NCI-H1417 (cell line): Measurements from ENCODE around the gene PCDHB7.
A peak's percentile ranks its signal among the peaks of the same experiment; 100 is the strongest.
"Not testable (repeated sequence)": the region's sequence is repeated elsewhere in the genome, so short reads cannot be mapped to it uniquely, and the experiment has no call there.

ENCODE experiments used
- DNase-seq, 3 experiments: peaks; one replicate each; lab custom pipeline; 2025; lab: John Stamatoyannopoulos, UW

Gene PCDHB7

DNA sequence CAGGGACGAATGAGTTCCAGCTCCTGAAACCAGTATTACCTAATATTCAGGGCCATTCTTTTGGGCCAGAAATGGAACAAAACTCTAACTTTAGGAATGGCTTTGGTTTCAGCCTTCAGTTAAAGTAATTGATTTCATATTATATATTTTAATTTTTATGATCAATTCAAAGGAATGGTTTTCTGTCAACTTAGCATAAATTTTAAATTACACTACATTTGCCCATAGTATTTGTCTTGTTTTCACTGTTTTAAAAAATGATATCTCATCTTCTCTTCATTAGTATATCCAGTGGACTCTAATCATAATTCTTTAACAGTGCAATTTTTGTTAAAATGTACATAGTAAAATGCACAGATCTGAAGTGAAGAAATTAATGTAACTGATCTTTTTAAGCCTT, 7.9 kb downstream of the PCDHB7 start:
- no peak for DNase-seq

DNA sequence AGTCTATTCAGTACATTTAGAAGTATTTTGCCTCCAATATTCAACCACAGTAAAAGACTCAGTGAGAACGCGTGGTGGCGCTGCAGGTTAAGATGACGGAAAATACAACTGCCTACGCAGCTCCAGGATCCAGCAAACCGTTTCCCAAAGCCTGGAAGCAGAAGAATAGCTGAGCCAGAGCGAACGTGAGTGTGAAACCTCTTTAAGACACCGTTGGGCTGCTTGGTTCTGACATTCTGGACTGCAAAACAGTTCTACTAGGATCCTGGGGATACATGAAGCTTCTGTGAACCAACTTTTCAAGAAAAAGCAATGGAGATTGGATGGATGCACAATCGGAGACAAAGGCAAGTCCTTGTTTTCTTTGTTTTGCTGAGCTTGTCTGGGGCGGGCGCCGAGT, 9.8 kb downstream of the PCDHB7 start, which contains the start of gene PCDHB16:
PCDHB16 (plus strand) TSS at position 140 of the 400 bp plus-strand sequence; CDS start at position 313, 173 bp downstream.
- DNase-seq: no peak

DNA sequence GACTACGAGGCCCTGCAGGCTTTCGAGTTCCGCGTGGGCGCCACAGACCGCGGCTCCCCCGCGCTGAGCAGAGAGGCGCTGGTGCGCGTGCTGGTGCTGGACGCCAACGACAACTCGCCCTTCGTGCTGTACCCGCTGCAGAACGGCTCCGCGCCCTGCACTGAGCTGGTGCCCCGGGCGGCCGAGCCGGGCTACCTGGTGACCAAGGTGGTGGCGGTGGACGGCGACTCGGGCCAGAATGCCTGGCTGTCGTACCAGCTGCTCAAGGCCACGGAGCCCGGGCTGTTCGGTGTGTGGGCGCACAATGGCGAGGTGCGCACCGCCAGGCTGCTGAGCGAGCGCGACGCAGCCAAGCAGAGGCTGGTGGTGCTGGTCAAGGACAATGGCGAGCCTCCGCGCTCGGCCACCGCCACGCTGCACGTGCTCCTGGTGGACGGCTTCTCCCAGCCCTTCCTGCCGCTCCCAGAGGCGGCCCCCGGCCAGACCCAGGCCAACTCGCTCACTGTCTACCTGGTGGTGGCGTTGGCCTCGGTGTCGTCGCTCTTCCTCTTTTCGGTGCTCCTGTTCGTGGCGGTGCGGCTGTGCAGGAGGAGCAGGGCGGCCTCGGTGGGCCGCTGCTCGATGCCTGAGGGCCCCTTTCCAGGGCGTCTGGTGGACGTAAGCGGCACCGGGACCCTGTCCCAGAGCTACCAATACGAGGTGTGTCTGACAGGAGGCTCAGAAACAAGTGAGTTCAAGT, 11.8 kb downstream of the PCDHB7 start:
- not testable (repeated sequence) for DNase-seq

DNA sequence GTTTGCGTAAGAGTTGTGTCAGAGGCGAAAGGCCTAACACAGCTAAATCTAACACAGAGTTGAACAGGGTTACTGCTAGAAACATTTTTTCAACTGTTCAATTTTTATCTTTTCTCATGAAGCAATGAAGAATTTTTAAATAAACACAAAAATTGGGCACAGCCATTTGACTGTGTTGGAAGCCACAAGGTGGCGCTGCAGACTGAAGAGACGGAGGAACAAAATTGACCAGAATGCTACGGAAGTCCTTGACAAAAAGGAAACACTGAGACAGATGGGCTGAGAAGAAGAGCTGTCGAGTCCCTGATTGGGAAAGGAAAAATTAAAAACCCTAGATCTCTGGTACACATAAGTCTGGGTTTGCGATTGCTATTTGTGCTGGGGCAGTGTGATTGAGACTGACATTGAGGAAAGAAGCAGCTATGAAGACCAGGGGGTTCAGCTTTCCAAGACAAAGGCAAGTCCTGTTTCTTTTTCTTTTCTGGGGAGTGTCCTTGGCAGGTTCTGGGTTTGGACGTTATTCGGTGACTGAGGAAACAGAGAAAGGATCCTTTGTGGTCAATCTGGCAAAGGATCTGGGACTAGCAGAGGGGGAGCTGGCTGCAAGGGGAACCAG, 14.6 kb downstream of the PCDHB7 start, which contains the start of gene PCDHB9:
PCDHB9 (plus strand) TSS at position 265 of the 616 bp plus-strand sequence; CDS start at position 423, 158 bp downstream.
- DNase-seq: peak; percentile 18 to 71 (median 66)

DNA sequence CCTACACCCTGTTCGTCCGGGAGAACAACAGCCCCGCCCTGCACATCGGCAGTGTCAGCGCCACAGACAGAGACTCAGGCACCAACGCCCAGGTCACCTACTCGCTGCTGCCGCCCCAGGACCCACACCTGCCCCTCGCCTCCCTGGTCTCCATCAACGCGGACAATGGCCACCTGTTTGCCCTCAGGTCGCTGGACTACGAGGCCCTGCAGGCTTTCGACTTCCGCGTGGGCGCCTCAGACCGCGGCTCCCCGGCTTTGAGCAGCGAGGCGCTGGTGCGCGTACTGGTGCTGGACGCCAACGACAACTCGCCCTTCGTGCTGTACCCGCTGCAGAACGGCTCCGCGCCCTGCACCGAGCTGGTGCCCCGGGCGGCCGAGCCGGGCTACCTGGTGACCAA, 16.2 kb downstream of the PCDHB7 start:
- DNase-seq: not testable (repeated sequence)

DNA sequence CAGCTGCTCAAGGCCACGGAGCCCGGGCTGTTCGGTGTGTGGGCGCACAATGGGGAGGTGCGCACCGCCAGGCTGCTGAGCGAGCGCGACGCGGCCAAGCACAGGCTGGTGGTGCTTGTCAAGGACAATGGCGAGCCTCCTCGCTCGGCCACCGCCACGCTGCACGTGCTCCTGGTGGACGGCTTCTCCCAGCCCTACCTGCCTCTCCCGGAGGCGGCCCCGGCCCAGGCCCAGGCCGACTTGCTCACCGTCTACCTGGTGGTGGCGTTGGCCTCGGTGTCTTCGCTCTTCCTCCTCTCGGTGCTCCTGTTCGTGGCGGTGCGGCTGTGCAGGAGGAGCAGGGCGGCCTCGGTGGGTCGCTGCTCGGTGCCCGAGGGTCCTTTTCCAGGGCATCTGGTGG, 16.7 kb downstream of the PCDHB7 start:
- DNase-seq: not testable (repeated sequence)

DNA sequence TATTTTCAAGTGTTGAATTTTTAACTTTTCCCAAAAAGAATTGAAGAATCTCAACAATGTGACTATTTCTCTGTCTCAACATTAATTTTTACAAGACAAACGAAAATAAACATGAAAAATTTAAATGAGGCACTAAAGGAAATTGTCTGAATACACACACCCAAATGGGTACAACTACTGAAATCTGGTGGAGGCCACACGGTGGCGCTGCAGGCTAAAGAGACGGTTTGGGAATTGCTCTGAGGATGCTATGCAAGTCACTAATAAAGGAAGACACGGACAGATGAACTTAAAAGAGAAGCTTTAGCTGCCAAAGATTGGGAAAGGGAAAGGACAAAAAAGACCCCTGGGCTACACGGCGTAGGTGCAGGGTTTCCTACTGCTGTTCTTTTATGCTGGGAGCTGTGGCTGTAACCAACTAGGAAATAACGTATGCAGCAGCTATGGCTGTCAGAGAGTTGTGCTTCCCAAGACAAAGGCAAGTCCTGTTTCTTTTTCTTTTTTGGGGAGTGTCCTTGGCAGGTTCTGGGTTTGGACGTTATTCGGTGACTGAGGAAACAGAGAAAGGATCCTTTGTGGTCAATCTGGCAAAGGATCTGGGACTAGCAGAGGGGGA, 19.8 kb downstream of the PCDHB7 start, which contains the start of gene PCDHB10:
PCDHB10 (plus strand) TSS at position 244 of the 616 bp plus-strand sequence; CDS start at position 444, 200 bp downstream.
- DNase-seq: peak; percentile 32 to 86 (median 70)

DNA sequence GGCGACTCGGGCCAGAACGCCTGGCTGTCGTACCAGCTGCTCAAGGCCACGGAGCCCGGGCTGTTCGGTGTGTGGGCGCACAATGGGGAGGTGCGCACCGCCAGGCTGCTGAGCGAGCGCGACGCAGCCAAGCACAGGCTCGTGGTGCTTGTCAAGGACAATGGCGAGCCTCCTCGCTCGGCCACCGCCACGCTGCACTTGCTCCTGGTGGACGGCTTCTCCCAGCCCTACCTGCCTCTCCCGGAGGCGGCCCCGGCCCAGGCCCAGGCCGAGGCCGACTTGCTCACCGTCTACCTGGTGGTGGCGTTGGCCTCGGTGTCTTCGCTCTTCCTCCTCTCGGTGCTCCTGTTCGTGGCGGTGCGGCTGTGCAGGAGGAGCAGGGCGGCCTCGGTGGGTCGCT, 21.9 kb downstream of the PCDHB7 start:
- not testable (repeated sequence) for DNase-seq

DNA sequence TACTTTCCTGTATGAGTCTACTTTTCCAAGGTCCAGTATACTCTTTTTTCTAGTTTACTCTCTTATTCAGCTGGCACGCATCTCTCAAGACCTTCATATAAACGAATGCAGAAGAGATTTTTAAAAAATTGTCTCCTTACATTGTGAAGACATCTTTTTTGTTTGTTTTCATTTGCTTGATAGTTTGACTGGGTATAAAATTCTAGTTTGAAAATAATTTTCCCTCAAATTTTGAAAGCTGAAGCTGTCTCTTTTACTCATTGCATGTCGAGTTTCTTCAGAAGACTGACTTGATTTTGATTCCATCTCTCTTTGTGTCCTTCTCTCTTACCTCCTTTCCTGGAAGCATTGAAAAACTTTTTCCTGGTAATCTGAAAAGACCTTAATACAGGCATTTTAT, 23.9 kb downstream of the PCDHB7 start:
- no peak for DNase-seq

DNA sequence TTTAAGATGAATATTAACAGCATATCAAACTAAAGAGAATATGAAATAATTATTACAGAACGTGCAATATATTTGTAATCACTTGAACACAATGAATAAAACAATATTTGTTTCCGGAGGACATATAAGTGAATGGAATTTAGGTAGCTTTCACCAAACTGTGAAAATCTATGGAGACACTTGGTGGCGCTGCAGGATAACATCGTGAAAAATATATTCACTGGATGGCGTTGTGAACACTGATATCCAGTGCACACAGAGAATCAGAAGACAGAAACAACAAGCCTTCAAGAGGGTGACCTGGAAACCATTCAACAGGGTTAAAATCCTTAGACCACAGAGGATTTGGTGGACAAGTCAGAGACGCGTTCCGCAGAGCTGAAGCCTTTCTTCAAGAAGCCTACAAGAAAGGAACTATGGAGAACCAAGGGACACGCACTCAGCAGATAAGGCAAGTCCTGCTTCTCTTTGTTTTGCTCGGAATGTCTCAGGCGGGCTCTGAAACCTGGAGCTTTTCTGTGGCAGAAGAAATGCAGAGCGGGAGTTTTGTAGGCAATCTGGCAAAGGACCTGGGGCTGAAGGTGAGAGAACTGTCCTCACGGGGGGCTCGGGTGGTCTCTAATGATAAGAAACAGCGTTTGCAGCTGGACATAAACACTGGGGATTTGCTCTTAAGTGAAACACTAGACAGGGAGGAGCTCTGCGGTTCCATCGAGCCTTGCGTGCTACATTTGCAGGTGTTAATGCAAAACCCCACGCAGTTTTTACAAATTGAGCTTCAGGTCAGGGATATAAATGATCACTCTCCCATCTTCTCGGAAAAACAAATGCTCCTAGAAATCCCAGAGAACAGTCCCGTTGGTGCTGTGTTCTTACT, 27.2 kb downstream of the PCDHB7 start, which contains the start of gene PCDHB11:
PCDHB11 (plus strand) TSS at position 269 of the 877 bp plus-strand sequence; CDS start at position 417, 148 bp downstream.
- DNase-seq: peak in 1 of 3 experiments; percentile 88

DNA sequence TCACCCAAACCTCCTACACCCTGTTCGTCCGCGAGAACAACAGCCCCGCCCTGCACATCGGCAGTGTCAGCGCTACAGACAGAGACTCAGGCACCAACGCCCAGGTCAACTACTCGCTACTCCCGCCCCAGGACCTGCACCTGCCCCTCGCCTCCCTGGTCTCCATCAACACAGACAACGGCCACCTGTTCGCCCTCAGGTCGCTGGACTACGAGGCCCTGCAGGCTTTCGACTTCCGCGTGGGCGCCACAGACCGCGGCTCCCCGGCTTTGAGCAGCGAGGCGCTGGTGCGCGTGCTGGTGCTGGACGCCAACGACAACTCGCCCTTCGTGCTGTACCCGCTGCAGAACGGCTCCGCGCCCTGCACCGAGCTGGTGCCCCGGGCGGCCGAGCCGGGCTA, 28.7 kb downstream of the PCDHB7 start:
- not testable (repeated sequence) for DNase-seq

DNA sequence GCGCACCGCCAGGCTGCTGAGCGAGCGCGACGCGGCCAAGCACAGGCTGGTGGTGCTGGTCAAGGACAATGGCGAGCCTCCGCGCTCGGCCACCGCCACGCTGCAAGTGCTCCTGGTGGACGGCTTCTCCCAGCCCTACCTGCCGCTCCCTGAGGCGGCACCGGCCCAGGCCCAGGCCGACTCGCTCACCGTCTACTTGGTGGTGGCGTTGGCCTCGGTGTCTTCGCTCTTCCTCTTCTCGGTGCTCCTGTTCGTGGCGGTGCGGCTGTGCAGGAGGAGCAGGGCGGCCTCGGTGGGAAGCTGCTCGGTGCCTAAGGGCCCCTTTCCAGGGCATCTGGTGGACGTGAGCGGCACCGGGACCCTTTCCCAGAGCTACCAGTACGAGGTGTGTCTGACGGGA, 29.2 kb downstream of the PCDHB7 start:
- not testable (repeated sequence) for DNase-seq

DNA sequence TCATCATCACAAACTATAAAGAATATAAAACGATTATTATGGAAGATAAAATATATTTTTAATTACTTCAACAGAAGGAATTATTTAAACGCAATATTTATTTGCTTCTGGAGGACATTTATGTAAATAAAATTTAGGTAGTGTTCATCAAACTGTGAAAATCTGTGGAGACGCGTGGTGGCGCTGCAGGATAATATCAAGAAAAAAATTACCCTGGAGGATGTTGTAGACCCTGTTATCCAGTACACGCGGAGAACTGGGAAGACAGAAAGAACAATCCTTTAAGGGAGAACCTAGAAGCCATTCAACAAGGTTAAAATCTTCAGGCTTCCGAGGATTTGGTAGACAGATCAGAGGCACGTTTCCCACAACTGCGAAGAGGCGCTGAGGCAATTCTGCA, 36.0 kb downstream of the PCDHB7 start, which contains the start of gene PCDHB12:
PCDHB12 (plus strand) TSS at position 242 of the 400 bp plus-strand sequence. CDS start 189 bp downstream, outside the sequence.
- DNase-seq: no peak

DNA sequence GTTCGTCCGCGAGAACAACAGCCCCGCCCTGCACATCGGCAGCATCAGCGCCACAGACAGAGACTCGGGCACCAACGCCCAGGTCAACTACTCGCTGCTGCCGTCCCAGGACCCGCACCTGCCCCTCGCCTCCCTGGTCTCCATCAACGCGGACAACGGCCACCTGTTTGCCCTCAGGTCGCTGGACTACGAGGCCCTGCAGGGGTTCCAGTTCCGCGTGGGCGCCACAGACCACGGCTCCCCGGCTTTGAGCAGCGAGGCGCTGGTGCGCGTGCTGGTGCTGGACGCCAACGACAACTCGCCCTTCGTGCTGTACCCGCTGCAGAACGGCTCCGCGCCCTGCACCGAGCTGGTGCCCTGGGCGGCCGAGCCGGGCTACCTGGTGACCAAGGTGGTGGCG, 37.8 kb downstream of the PCDHB7 start:
- not testable (repeated sequence) for DNase-seq

DNA sequence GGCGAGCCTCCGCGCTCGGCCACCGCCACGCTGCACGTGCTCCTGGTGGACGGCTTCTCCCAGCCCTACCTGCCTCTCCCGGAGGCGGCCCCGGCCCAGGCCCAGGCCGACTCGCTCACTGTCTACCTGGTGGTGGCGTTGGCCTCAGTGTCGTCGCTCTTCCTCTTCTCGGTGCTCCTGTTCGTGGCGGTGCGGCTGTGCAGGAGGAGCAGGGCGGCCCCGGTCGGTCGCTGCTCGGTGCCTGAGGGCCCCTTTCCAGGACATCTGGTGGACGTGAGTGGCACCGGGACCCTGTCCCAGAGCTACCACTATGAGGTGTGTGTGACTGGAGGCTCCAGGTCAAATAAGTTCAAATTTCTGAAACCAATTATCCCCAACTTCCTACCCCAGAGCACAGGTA, 38.4 kb downstream of the PCDHB7 start:
- DNase-seq: not testable (repeated sequence)

DNA sequence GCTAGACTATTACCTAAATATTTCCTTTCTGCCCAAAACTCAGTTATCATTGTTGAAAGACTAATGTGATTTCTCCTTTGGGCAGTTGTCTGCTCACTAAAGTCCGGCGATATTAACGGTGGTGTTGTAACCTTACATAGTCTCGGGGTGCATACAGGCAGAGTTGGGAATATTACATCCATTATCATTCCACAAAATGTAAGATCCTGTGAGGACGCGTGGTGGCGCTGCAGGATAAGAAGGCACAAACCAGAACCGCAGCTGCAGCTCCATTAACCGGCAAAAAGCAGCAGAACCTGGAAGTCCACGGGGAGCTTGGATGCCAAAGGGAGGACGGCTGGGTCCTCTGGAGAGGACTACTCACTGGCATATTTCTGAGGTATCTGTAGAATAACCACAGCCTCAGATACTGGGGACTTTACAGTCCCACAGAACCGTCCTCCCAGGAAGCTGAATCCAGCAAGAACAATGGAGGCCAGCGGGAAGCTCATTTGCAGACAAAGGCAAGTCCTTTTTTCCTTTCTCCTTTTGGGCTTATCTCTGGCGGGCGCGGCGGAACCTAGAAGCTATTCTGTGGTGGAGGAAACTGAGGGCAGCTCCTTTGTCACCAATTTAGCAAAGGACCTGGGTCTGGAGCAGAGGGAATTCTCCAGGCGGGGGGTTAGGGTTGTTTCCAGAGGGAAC, 41.4 kb downstream of the PCDHB7 start, which contains the start of gene PCDHB13:
PCDHB13 (plus strand) TSS at position 264 of the 684 bp plus-strand sequence; CDS start at position 469, 205 bp downstream.
- DNase-seq: not testable (repeated sequence)

DNA sequence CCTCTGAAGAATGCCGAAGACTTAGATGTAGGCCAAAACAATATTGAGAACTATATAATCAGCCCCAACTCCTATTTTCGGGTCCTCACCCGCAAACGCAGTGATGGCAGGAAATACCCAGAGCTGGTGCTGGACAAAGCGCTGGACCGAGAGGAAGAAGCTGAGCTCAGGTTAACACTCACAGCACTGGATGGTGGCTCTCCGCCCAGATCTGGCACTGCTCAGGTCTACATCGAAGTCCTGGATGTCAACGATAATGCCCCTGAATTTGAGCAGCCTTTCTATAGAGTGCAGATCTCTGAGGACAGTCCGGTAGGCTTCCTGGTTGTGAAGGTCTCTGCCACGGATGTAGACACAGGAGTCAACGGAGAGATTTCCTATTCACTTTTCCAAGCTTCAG, 42.1 kb downstream of the PCDHB7 start:
- DNase-seq: not testable (repeated sequence)

DNA sequence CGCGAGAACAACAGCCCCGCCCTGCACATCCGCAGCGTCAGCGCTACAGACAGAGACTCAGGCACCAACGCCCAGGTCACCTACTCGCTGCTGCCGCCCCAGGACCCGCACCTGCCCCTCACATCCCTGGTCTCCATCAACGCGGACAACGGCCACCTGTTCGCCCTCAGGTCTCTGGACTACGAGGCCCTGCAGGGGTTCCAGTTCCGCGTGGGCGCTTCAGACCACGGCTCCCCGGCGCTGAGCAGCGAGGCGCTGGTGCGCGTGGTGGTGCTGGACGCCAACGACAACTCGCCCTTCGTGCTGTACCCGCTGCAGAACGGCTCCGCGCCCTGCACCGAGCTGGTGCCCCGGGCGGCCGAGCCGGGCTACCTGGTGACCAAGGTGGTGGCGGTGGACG, 43.1 kb downstream of the PCDHB7 start:
- not testable (repeated sequence) for DNase-seq

DNA sequence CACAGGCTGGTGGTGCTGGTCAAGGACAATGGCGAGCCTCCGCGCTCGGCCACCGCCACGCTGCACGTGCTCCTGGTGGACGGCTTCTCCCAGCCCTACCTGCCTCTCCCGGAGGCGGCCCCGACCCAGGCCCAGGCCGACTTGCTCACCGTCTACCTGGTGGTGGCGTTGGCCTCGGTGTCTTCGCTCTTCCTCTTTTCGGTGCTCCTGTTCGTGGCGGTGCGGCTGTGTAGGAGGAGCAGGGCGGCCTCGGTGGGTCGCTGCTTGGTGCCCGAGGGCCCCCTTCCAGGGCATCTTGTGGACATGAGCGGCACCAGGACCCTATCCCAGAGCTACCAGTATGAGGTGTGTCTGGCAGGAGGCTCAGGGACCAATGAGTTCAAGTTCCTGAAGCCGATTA, 43.6 kb downstream of the PCDHB7 start:
- not testable (repeated sequence) for DNase-seq

DNA sequence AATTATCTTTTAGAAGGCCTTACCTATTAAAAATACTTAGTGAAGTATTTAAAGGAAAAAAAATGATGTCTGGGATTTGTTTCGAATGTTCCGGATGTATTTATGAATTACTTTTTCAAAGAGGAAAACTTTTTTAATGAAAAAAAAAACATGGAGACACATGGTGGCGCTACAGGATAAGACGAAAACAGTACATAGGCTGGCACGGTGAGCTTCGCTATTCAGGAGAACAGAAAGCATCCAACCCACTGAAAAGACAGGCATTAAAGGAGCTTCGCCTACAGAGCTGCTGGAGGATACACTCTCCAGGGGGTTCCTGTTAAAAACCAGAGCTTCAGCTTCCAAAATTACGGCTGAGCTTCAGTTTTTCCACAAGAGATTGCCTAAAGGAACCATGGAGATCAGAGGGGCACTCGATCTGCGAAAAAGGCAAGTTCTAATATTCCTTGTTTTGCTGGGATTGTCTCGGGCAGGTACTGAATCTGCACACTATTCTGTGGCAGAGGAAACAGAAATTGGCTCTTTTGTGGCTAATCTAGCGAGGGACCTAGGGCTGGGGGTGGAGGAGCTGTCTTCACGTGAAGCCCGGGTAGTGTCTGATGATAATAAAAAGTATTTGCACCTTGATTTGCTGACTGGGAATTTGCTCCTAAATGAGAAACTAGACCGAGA, 50.8 kb downstream of the PCDHB7 start, which contains the start of gene PCDHB14:
PCDHB14 (plus strand) TSS at position 232 of the 672 bp plus-strand sequence; CDS start at position 395, 163 bp downstream.
- peak in 2 of 3 experiments; percentile 23 to 45 for DNase-seq
